ENCODE data around the gene LRRC52.

- TF ChIP-seq FOXP2 (optimal IDR thresholded peaks at IDR 0.05; ENCODE audit: borderline replicate concordance, extremely low read depth, extremely low read length, insufficient read depth) (peak; percentile 11), POLR2AphosphoS5 (IDR thresholded peaks at IDR 0.05; ENCODE audit: low read depth, low read length) (no peak), SIN3A (IDR thresholded peaks at IDR 0.05; ENCODE audit: borderline replicate concordance, insufficient read depth, low read length) (no peak)
Observed at GRCh38 chr1:165597883-165598675, 54.3 kb downstream of the LRRC52 start.
